Endometrial microvascular endothelial cells (primary cell): ENCODE data around the gene AGBL5. TPM values are rescaled to one million over a fixed set of nuclear protein-coding genes. Genes with fewer than 3 reads are reported as not detected.

ENCODE experiments used
- in situ Hi-C: cut with HindIII; loops from 2 replicates; pipeline ENCODE4 v1.10.0; 2017; ENCODE audit warnings: low sequenced_read_pairs, low pct_unique_long_range_greater_than_20kb; ENCODE audit errors: inconsistent ontology term
- total RNA-seq: library from RNA; depleted of rRNA; stranded (reverse); fragments of >200 nt; gene quantifications from one replicate; pipeline ENCODE4 v1.2.3, GENCODE V29; 2015; ENCODE audit errors: inconsistent ontology term

The AGBL5 gene, protein sequence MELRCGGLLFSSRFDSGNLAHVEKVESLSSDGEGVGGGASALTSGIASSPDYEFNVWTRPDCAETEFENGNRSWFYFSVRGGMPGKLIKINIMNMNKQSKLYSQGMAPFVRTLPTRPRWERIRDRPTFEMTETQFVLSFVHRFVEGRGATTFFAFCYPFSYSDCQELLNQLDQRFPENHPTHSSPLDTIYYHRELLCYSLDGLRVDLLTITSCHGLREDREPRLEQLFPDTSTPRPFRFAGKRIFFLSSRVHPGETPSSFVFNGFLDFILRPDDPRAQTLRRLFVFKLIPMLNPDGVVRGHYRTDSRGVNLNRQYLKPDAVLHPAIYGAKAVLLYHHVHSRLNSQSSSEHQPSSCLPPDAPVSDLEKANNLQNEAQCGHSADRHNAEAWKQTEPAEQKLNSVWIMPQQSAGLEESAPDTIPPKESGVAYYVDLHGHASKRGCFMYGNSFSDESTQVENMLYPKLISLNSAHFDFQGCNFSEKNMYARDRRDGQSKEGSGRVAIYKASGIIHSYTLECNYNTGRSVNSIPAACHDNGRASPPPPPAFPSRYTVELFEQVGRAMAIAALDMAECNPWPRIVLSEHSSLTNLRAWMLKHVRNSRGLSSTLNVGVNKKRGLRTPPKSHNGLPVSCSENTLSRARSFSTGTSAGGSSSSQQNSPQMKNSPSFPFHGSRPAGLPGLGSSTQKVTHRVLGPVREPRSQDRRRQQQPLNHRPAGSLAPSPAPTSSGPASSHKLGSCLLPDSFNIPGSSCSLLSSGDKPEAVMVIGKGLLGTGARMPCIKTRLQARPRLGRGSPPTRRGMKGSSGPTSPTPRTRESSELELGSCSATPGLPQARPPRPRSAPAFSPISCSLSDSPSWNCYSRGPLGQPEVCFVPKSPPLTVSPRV
- total RNA-seq = 13.2 TPM

DNA sequence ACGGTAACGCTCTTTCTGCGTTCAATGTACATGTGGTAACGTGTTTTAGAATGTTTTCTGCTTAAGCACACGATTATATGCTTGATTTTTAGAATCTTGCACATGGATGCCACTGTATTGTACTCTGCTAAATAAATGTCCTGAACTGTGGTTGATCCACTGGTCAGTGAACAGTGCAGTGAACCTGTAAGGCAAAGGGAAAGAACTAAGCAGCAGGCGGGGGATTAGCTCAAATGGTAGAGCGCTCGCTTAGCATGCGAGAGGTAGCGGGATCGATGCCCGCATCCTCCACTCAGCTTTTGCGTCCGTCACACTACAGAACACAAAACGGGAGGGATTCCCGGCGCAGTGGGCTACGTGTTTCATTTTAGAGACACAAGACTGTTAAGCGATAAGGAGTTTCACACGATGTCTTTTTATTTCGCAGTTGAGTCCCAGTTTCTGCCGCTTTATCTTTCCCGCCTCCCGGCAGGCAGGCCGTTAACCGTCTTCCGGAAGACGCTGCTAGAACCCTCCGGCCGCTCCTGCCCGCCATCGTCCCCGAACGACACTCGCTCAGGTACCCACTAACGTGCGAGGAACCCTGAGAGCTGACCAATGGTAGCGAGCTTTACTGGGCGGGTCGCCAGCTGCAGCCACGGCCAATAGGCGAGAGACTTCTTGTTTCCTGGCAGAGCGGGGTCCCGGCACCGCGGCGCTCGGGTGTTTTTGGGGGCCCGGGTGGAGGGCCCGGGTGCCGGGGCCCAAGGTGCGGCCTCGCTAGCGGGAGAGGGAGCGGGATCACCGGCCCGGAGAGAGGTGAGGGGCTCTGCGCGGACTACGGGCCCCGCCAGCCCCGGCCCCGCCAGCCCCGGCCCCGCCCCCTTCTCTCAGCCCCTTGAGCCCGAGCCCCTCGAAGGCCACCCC is at the start of gene AGBL5:
AGBL5 (plus strand) TSS at position 673 of the 906 bp plus-strand sequence. CDS start 1,291 bp downstream, outside the sequence.
- in situ Hi-C loops = no loop called here

DNA sequence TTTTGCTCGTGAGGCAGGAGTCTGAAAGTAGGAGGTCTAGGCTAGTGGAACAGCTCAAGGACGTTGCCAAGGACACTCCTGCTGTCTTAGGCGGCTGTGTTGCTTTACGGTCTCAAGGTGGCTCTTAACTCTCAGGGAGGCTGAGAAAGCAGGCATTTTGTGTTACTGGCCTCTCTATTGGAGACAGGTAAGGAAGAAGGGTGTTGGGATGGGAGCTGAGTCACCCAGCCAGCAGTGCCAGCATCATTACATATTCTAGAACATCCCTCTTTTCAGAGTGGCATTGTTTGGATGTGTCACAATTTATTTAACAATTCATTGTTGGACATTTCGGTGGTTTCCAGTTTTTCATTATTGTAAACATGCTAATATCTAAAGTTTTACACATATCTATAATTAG is 49.5 kb upstream of the AGBL5 start:
- in situ Hi-C loops = no loop called here

- in situ Hi-C loops = no loop called here
These were observed 48.5 kb upstream of the AGBL5 start for GRCh38 chr2:27003007-27003406.

DNA sequence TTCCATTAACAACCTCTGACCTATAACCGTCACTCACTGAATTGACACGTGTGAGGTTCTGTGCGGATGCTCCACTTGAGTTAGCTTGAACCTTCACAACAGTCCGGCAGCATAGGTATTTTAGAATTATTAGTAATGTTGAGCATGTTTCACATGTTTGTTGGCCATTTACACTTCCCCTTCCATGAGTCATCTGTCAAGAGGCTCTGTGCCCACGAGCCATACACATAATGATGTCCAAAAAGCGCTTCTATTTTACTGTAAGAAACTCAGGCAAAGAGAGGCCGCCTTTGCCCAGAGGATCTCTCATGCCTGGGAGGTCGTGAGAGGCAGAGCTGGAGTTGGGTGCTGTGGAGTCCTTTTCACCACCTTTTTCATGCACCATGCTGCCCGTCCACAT is 47.6 kb upstream of the AGBL5 start:
- in situ Hi-C loops = no loop called here

DNA sequence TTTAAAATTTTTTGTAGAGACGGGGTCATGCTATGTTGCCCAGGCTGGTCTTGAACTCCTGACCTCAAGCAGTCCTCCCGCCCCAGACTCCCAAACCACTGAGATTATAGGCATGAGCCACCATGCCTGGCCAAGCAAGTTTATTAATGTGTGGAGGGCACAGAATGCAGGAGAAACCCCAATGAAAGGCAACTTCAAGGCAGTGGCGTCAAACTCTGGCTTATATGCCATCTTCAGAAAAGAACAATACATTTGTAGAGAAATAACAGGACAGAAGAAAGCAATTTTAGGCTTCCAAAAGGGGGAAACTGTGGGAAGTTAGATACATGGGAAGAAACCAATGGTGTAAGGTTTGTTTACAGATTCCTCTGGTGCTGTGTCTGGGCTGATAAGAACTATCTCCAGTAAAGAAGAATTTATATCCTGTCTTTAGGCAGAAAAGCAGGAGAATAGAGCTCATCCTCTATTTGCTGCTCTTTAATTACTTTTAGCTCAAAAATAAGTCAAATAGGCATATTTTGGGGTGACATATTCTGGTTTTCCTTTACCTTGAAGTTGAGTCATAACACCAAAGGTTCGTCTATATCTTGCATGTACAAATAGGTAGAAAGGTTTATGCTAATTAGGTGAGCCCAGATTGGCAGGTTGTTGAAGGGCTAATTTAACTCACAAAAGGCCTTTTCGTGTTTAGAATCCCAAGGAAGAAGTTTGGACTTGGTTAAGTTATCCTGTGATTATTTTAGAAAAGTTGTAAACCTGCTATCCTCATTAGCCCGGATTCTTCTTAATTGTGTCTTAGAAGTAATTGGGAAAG is 44.7 kb upstream of the AGBL5 start:
- in situ Hi-C loops = no loop called here

- in situ Hi-C loops = no loop called here
These were observed 43.8 kb upstream of the AGBL5 start for GRCh38 chr2:27007416-27008374.

DNA sequence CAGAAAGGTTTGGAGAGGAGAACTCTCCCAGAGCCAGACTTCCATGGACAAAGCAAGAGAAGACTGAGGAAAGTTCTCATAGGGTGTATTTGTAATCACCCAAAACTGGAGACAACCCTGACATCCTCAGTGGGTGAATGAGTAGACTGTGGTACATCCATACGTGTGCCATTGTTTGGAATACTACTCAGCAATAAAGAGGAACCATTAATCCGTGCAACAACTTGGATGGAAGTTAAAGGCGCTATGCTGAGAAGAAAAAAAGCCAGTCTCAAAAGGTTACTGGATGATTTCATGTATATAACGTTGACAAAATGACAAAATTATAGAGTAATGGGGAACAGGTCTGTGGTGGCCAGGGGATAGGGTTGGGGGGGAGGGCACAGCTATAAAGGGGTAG is 42.8 kb upstream of the AGBL5 start:
- in situ Hi-C loops = no loop called here

- in situ Hi-C loops = no loop called here
These were observed 42.4 kb upstream of the AGBL5 start for GRCh38 chr2:27009083-27009482.

DNA sequence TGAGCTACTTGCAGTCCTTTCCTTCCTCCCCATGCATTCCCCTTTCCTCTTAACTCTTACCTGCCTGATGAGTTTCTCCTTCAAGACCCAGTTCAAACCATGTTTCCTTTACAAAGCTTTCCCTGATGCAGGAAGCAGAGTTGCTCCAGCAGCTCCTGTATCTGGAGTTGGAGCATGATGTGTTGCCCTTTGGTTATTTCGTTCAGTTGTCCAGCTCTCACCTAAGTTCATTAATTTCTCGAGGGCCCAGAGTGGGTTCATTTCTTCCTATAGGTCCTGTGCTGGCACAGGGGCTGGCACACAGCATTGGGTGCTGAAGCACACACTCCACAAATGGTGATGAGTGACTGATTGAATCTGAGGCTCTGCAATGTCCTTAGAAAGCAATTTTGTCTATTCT is 41.8 kb upstream of the AGBL5 start:
- in situ Hi-C loops = no loop called here

DNA sequence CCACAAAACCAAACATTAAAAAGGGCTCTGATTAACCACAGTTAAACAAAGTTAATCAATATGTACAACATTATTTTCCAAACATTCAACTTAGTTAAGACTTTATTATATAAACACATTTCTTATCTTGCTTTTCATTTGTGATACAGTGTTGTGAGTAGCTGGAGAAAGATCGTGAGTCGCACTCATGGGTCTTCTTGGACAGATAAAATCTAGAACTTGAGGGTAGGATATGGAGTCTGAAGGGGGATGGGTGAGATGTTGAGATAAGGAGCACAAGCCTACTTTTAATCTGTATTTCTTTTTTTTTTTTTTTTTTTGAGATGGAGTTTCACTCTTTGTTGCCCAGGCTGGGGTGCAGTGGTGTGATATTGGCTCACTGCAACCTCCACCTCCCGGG is 41.3 kb upstream of the AGBL5 start:
- in situ Hi-C loops = no loop called here

GRCh38 chr2:27013738-27014137 is 37.7 kb upstream of the AGBL5 start:
- in situ Hi-C loops = no loop called here

- in situ Hi-C loops = no loop called here
These were observed 36.6 kb upstream of the AGBL5 start for GRCh38 chr2:27014771-27015433.

GRCh38 chr2:27016801-27017325 is 34.6 kb upstream of the AGBL5 start:
- in situ Hi-C loops = no loop called here

- in situ Hi-C loops = no loop called here
These were observed 33.3 kb upstream of the AGBL5 start for GRCh38 chr2:27018142-27018541.

GRCh38 chr2:27019459-27019858 is 32.0 kb upstream of the AGBL5 start:
- in situ Hi-C loops = no loop called here
